ENCODE data around the gene FARSB. TPM values are rescaled to one million over a fixed set of nuclear protein-coding genes. Genes with fewer than 3 reads are reported as not detected.

Gene FARSB
- total and polyA plus RNA-seq, 2 donors (not counting 3 experiments of a cell fraction or from before 2014, with no cell fraction given), result 12.7 to 29.4 TPM

GRCh38 chr2:222547083-222547482, 108.8 kb downstream of the FARSB start:
- BruUV-seq (replicated peaks), result no TSS peak

More at GRCh38 chr2:222547083-222547482, 108.8 kb downstream of the FARSB start:
- no peak for TF ChIP-seq FOS (IDR thresholded peaks at IDR 0.05; ENCODE audit: borderline replicate concordance, insufficient read depth, low read length)
- TF ChIP-seq CTCF (IDR thresholded peaks at IDR 0.05; ENCODE audit: extremely low read depth in 1 of 2, insufficient read depth in 1 of 2, low read depth in 1 of 2, low read length in 2 of 2), result no peak
- TF ChIP-seq MAX (IDR thresholded peaks at IDR 0.05; ENCODE audit: insufficient read depth, insufficient read length), result no peak
- TF ChIP-seq POLR2A (IDR thresholded peaks at IDR 0.05; ENCODE audit: low read depth, low read length), result no peak
- TF ChIP-seq MYC (IDR thresholded peaks at IDR 0.05; ENCODE audit: low read depth, low read length), result no peak
- no peak for TF ChIP-seq GATA2 (IDR thresholded peaks at IDR 0.05; ENCODE audit: insufficient read depth, insufficient read length, low read depth, low read length)
- TF ChIP-seq POLR2AphosphoS5 (IDR thresholded peaks at IDR 0.05; ENCODE audit: insufficient read depth, low read depth, low read length), result no peak
- Histone ChIP-seq H3K9ac (replicated peaks; ENCODE audit: extremely low read depth, insufficient read depth, low read length) (no peak overlapping the region), H3K4me2 (ENCODE audit: insufficient read depth, low read length) (no peak overlapping the region), H3K79me2 (ENCODE audit: control insufficient read depth, insufficient read depth, low read length) (no peaks in the 10 kb centered on the region), H3K9me1 (replicated peaks; ENCODE audit: control insufficient read depth, extremely low read depth, insufficient read depth, low read length) (no peaks in the 10 kb centered on the region), H3K4me3 (replicated peaks in 1 of 3; ENCODE audit: insufficient read depth in 1 of 3, low read depth in 1 of 3, low read length in 3 of 3) (no peak overlapping the region), H3K27me3 (ENCODE audit: control insufficient read depth in 2 of 2, insufficient read depth in 2 of 2, low read length in 2 of 2) (peaks cover 9 to 23% of the 10 kb centered on the region in 2 experiments), H4K20me1 (replicated peaks; ENCODE audit: control insufficient read depth, extremely low read depth, insufficient read depth, low read length) (no peaks in the 10 kb centered on the region), H2AFZ (ENCODE audit: low read depth, low read length) (no peak overlapping the region), H3K4me1 (ENCODE audit: control insufficient read depth, extremely low read depth, insufficient read depth, low read length) (no peaks in the 10 kb centered on the region), H3K9me3 (replicated peaks; ENCODE audit: control insufficient read depth, insufficient read depth, low read length) (no peaks in the 10 kb centered on the region), H3K36me3 (ENCODE audit: control insufficient read depth in 2 of 2, extremely low read depth in 1 of 2, insufficient read depth in 2 of 2, low read length in 2 of 2) (no peaks in the 10 kb centered on the region), H3K27ac (ENCODE audit: insufficient read depth, low read depth, low read length) (no peak overlapping the region)
- DNase-seq (ENCODE audit: low read depth, low spot score), result no peak
- ChIA-PET CTCF (no interaction called here), POLR2A (no interaction called here)
- intact Hi-C loops (cut with micrococcal nuclease), result no loop called here
- FAIRE-seq, result no peak
- dilution Hi-C loops (cut with MboI; ENCODE audit: extremely low pct_ligation_motif_present, low sequenced_read_pairs), result no loop called here

Data from endothelial cell of umbilical vein (primary cell).